Measurements from ENCODE around the gene RCCD1.

The RCCD1 gene

DNA sequence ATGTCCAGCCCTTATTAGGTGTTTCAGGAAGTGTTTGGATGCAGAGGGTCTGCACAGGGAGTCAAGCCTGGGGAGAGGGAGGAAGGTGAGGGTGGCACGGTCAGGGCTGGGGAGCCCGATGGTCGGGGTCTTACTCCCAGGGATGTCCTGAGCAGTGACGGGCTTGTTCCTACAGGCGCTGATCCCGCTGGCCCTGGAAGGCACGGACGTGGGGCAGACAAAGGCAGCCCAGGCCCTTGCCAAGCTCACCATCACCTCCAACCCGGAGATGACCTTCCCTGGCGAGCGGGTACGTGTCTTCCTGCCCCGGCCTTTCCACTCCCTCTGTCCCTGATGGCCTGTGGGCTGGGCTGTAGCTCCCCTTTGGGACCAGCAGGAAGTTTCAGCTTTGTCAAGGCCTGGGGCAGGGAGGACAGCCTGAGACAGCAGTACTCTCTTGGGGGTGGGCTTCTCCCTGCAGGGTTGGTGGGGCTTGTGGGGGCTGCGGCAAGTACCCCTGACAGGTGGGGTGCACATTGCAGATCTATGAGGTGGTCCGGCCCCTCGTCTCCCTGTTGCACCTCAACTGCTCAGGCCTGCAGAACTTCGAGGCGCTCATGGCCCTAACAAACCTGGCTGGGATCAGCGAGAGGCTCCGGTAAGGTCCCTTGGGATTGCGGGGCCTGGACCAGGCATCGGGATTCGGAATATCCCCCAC is 4.6 kb upstream of the RCCD1 start:
- no peak overlapping the region for H3K4me3 ChIP-seq (ENCODE audit: low read depth, low read length)
- TF ChIP-seq, protein P1, sequence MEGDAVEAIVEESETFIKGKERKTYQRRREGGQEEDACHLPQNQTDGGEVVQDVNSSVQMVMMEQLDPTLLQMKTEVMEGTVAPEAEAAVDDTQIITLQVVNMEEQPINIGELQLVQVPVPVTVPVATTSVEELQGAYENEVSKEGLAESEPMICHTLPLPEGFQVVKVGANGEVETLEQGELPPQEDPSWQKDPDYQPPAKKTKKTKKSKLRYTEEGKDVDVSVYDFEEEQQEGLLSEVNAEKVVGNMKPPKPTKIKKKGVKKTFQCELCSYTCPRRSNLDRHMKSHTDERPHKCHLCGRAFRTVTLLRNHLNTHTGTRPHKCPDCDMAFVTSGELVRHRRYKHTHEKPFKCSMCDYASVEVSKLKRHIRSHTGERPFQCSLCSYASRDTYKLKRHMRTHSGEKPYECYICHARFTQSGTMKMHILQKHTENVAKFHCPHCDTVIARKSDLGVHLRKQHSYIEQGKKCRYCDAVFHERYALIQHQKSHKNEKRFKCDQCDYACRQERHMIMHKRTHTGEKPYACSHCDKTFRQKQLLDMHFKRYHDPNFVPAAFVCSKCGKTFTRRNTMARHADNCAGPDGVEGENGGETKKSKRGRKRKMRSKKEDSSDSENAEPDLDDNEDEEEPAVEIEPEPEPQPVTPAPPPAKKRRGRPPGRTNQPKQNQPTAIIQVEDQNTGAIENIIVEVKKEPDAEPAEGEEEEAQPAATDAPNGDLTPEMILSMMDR (IDR thresholded peaks at IDR 0.05; ENCODE audit: low read depth, low read length): no peak

DNA sequence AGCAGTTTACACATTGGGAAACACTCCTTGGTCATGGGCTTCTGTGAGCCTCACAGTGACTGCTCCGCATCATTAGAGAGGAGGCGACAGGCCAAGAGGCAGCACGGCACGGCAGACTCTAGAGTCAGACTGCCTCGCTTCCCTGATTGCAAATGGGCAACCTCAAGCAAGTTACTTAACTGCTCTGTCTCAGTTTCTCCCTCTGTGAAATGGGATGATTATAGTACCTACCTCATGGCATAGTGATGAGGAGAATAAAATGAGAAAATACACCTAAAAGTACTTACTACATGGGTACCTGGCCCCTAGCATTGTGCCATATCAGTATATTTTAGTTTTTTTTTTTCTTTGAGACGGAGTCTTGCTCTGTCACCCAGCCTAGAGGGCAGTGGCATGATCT is 4.0 kb upstream of the RCCD1 start:
- TF ChIP-seq, protein P1 (IDR thresholded peaks at IDR 0.05; ENCODE audit: low read depth, low read length): no peak

DNA sequence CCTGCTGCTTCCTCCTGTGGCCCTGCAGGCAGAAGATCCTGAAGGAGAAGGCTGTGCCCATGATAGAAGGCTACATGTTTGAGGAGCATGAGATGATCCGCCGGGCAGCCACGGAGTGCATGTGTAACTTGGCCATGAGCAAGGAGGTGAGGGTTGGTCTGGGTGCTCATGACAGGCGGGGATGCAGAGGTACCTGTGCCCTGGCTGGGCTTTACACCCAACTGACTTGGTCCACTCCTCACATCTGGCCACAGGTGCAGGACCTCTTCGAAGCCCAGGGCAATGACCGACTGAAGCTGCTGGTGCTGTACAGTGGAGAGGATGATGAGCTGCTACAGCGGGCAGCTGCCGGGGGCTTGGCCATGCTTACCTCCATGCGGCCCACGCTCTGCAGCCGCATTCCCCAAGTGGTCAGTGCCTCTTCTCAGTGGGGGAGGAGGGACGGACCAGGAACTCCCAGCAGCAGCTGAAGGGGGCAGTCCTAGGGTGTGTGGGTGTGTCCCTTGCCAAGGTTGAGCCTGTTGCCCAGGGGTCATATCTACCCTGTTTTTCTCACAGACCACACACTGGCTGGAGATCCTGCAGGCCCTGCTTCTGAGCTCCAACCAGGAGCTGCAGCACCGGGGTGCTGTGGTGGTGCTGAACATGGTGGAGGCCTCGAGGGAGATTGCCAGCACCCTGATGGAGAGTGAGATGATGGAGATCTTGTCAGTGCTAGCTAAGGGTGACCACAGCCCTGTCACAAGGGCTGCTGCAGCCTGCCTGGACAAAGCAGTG is 1.6 kb upstream of the RCCD1 start:
- TF ChIP-seq, protein P1 (IDR thresholded peaks at IDR 0.05; ENCODE audit: low read depth, low read length): no peak
- no peak overlapping the region for H3K4me3 ChIP-seq (ENCODE audit: low read depth, low read length)

More for the DNA sequence above, 4.0 kb upstream of the RCCD1 start:
- no peak overlapping the region for H3K4me3 ChIP-seq (ENCODE audit: low read depth, low read length)

DNA sequence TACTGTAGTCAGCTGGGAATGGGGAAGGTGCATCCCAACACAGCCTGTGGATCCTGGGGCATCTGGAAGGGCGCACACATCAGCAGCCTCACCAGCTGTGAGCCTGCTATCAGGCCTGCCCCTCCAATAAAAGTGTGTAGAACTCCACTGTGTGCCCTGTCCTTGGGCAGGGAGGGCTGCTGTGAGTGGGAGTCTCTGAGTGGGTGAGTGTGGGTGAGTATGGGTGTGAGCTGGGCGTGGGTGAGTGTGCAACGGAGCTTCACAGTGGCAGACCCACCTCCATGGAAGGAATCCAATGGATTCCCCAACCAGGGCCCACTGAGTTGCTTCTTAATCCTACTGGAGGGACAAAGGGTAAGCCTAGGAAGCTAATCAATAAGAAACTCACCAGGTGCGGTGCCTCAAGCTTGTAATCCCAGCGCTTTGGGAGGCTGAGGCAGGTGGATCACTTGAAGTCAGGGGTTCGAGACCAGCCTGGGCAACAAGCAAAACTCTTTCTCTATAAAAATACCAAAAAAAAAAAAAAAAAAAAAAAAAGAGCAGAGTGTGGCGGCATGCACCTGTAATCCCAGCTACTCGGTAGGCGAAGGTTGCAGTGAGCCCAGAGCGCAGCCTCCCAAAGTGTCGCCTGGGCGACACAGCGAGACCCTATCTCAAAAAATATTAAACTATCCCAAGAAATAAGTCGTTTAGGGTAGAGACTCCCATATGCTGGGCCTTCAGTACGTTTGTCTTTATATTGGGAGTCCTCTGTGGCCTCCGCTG is 555 bp upstream of the RCCD1 start:
- TF ChIP-seq, protein P1 (IDR thresholded peaks at IDR 0.05; ENCODE audit: low read depth, low read length): no peak
- H3K4me3 ChIP-seq (ENCODE audit: low read depth, low read length): peak overlapping the region; percentile 77

DNA sequence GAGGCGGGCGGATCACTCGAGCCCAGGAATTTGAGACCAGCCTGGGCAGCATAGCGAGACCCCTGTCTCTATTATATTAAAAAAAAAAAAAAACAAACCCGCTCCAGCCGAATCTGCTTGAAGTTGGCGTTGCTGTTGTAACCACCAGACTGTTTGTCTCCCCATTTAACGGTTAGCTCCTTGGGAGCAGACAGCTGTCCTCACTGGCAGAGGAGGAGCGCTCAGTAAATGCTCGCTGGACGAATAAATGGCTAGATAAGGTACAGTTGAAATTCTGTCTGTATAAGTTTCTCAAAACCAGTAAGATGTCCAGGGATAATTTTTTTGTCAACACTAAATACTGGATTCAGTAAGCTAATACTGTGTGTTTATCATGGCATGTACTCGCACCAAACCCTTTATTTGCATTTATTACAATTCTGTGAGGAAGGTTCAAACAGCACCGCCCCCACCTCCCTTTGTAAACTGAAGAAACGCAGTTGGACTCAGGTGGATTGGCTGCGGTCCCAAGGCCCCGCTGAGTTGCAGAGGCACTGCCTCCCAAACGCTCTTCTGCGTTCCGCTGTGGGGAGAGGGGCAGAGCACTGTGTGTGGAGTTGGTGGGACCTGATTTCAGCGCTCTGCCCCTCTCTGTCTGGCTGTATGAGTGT is 1.1 kb downstream of the RCCD1 start:
- TF ChIP-seq, protein P1 (IDR thresholded peaks at IDR 0.05; ENCODE audit: low read depth, low read length): no peak
- peak overlapping the region; percentile 77 for H3K4me3 ChIP-seq (ENCODE audit: low read depth, low read length)

DNA sequence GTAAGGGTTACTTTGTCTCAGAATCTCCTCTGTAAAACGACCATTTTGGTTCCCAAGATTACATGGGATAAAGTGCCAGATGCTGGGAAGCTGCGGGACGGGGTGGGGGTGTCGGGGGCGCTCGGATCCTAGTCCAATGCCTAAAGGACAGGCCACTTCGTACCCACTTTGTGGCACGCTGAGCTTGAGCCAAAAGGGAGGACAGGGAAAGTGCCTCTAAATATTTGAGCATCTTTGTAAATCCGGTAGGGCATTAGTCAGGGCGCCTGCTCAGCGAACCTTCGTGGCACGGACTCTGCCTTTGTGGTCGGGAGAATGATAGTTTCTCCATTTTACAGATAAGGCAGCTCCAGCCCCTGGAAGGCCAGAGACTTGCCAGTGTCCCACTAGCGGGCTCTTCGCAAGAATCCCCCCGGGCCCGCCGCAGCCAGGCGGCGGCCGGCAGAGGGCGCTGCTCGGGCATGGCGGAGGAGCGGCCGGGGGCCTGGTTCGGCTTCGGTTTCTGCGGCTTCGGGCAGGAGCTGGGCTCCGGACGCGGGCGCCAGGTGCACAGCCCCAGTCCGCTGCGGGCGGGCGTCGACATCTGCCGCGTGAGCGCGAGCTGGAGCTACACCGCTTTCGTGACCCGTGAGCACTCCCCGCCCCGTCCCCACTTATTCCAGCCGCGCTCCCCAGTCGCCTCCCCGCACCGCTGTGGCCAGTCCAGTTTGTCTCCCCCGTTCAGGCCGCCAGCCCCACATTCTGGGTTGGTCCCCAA is 1.8 kb downstream of the RCCD1 start:
- TF ChIP-seq, protein P1 (IDR thresholded peaks at IDR 0.05; ENCODE audit: low read depth, low read length): peak; percentile 94
- peak overlapping the region; percentile 59 for H3K4me3 ChIP-seq (ENCODE audit: low read depth, low read length)

Data from WI38 (cell line).